ENCODE measurements around the gene PLXND1.

Gene PLXND1

DNA sequence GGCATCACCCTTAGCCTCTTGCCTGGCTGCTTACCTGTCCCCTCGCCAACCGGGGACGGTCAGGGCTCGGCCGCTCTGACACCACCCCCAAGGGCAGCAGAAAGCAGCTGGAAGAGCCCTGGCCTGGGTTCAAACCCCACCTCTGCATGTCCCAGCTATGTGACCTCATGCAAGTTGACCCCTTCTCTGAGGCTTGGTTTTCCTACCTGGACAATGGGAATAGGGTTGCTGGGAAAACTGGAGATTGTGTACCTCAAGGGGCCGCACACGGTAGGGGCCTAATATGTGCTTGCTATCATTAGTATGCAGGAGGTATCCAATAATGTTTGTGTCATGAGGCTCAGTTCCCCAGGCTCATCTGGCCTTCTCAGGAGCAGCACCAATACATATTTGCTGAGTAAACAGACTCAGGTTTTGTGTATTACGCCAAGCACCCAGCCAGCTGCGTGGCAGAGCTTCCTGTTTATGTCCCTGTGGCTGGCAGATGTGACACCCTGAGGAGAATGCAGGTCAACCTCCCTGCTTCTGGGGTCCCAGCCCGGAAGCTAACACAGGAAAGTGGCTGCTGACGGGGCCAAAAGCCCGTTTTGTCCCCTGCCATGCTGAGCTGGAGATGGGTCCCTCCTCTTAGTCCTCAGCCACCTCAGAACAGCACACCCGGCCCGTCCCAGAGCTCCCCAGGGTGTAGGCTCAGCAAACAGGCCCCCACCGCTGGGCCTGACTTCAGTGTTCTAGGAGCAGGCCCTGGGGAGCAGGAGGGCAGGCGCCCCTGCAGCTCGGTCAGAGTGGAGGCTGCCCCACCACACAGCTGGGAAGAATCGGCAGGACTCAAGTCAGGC lies 29.7 kb downstream of the PLXND1 start:
- Mint-ChIP-seq H3K4me3 (peak overlapping the region; percentile 81), H3K27ac (peak overlapping the region; percentile 96), H3K9me3 (no peaks in the 10 kb centered on the region), H3K4me1 (peaks cover 69% of the 10 kb centered on the region), H3K36me3 (peaks cover 12% of the 10 kb centered on the region)
- DNase-seq (ENCODE audit: low spot score in 2 of 2), result peak; percentile 40 to 75
- peak; percentile 81 for ATAC-seq

DNA sequence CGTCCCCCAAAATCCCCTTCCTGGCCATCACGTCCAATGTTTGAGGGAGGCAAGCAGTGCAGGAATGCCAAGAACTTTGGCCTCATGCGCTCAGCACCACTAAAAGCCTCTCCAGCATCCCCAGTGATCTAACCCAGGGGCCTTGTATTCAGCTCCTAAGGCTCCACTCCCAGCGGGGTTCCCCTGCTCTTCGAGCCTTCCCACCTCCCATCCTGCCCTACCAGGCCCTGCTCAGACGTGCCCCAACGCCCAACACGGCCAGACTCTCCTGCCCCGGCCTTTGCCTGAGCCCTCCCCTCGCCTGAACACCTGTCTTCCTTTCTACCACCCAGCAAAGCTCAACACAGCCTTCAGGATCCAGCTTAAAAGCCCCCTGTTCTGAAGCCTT lies 30.5 kb downstream of the PLXND1 start:
- no peak for ATAC-seq
- Mint-ChIP-seq H3K9me3 (no peaks in the 10 kb centered on the region), H3K36me3 (peaks cover 13% of the 10 kb centered on the region), H3K4me3 (peak overlapping the region; percentile 81), H3K27ac (peak overlapping the region; percentile 96), H3K4me1 (peaks cover 62% of the 10 kb centered on the region)
- DNase-seq (ENCODE audit: low spot score in 2 of 2), result no peak

DNA sequence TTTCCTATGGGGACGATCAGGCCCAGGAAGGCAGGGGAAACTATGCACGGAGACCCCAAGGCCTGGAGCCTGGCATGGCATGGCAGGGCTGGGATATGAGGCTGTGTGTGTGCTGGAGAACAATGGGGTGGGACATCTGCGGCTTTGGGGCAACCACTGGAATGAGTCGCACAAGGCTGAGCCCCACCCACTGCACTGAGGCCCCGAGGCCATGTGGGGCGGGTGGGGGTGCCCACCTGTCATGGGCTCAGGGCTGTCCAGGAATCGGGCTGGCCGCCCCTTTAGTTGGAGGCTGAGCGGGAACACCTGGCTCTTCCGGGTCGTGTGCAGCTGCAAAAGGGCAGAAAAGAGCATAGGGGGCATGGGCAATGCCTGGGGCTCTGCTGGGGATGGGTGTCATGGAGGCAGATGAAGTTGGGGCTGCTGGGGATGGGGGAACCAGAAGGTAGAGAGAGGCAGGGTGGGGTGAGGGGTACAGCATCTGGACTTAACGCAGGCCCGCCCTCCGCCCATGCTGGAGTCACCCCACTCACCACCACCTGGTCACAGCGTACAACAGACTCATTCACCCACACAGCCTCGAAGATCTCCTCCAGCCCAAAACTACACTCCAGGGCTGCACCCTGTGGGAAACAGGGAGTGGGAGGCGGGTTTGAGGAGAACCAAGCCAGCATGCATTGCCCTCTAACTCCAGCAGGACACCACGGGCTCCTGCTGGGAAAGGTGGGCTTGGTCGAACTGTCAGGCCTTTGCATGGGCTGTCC lies 31.1 kb downstream of the PLXND1 start:
- H3K9me3 Mint-ChIP-seq, result no peaks in the 10 kb centered on the region
- DNase-seq (ENCODE audit: low spot score in 2 of 2) (no peak), ATAC-seq (no peak)
- H3K27ac Mint-ChIP-seq, result peak overlapping the region; percentile 96
- H3K4me1 Mint-ChIP-seq, result peaks cover 58% of the 10 kb centered on the region
- H3K36me3 Mint-ChIP-seq, result peaks cover 13% of the 10 kb centered on the region
- peak overlapping the region; percentile 81 for H3K4me3 Mint-ChIP-seq

DNA sequence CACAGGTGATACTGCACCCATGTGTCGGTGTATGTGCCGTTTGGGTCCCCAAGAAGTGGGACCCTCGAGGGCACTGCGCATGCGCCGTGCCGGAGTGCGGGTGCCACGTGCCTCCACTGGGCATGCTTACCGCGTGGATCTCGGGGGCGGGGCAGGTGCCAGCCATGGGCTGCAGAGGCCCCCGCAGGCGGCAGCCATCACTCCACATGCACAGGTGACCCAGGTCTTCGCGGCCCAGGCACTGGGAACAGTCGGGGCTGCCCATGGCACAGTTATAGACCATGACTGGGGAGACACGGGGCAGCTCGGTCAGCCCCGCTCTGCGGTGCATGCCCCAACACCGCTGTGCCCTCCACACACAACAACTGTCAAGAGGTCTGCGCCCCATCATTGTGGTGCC lies 32.3 kb downstream of the PLXND1 start:
- no peak for DNase-seq (ENCODE audit: low spot score in 2 of 2)
- no peak for ATAC-seq
- H3K4me3 Mint-ChIP-seq, result no peak overlapping the region
- H3K4me1 Mint-ChIP-seq, result peaks cover 70% of the 10 kb centered on the region
- peaks cover 19% of the 10 kb centered on the region for H3K36me3 Mint-ChIP-seq
- peak overlapping the region; percentile 96 for H3K27ac Mint-ChIP-seq
- no peaks in the 10 kb centered on the region for H3K9me3 Mint-ChIP-seq

DNA sequence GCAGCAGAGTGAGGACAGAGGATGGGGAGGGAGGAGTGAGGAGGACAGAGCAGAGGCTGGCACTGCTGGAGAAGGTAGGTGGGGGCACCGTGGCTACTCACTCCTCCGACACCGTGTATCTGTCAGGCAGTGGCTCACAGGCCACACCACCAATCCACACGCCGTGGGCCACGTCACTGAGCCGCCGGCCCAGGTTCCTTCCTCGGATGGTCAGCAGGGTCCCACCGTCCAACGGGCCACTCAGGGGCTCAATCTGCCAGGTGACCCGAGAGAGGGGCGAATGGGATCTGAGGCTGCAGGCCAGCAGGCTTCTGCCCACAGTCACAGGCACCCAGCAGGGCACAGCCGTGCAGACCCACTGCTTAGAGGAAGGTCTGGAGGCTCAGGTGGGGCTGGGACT lies 33.0 kb downstream of the PLXND1 start:
- Mint-ChIP-seq H3K9me3 (no peaks in the 10 kb centered on the region), H3K36me3 (peaks cover 25% of the 10 kb centered on the region), H3K4me3 (no peak overlapping the region), H3K4me1 (peaks cover 70% of the 10 kb centered on the region), H3K27ac (peak overlapping the region; percentile 84)
- DNase-seq (ENCODE audit: low spot score in 2 of 2) (no peak), ATAC-seq (no peak)

DNA sequence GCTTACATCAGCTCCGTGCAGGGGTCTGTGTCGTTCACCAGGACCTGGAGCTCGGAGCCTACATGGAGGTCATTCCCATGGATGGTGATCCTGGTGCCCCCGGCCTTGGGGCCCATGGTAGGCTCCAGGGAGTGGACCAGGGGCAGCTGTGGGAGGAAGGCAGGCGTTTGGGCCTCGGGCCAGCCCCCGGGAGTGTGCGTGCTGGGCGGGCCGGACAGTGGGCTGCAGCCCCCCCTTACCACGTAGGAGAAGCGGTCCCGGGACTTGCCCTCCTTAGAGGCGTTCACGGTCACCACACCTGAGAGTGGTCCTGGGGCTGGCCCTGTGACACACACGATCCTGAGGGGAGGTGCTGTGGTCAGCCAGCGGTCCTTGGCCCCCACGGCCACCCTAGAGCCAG lies 33.9 kb downstream of the PLXND1 start:
- DNase-seq (ENCODE audit: low spot score in 2 of 2), result no peak
- Mint-ChIP-seq H3K27ac (peak overlapping the region; percentile 88), H3K9me3 (no peaks in the 10 kb centered on the region), H3K36me3 (peaks cover 25% of the 10 kb centered on the region), H3K4me3 (no peak overlapping the region), H3K4me1 (peaks cover 69% of the 10 kb centered on the region)
- no peak for ATAC-seq

DNA sequence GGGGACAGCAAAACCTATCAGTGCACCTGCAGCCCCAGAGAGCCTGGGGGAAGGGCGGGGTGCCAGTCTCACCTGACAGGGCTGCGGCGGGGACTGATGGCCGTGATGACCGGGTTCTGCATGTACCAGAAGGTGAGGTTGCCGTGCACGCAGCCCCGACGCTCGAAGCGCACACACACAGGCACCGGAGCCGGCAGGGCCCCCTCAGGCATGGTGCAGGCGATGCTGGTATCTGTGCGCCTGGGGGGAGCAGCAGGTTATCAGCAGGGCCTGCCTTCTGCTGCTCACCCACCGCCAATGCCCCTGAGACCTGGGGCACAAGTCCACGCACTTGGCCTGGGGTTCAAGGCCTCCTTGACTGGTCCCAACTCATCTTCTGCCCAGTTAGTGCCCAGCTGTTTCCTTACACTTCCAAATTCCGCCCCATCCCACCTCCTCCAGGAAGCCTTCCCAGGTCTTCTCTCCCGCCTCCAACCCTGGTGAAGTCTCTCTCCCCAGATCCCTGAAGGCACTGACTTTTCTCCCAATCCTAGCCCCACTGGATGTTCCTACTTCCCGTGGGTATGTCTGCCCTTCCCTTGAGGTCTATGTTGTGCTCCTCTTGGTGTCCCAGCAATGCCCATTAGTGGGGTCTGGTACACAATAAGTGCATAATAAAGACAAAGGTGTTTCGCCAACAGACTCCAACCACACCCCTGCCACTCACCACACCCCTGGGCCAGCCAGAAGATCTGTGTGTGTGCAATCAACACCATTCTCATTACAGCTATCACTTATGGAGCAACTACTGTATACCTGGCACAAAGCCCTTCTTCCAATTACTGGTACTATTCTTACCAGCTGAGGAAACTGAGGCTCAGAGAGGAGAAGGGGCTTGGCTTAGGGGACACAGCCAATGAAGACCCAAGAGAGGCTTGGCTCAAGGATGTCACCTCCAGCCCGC lies 34.6 kb downstream of the PLXND1 start:
- H3K27ac Mint-ChIP-seq, result peak overlapping the region; percentile 88
- ATAC-seq, result no peak
- no peak for DNase-seq (ENCODE audit: low spot score in 2 of 2)
- H3K4me1 Mint-ChIP-seq, result peaks cover 72% of the 10 kb centered on the region
- no peak overlapping the region for H3K4me3 Mint-ChIP-seq
- peaks cover 29% of the 10 kb centered on the region for H3K36me3 Mint-ChIP-seq
- no peaks in the 10 kb centered on the region for H3K9me3 Mint-ChIP-seq

DNA sequence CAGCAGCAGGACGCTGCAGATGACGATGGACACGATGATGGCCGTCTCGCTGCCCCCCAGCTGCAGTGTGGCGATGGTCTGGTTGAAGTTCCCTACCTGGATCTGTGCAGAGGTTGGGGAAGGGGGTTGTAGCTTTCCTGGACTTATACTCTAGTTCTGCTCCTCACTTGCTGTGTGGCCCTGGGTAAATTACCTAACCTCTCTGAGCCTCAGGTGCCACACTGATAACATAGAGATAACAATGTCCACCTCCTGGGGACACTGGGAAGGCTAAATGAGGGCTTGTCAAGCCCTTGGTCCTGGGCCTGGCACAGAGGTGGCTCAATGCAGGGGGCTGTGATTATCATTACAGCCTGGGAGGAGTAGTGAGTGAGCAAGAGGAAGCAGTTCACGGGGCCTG lies 36.6 kb downstream of the PLXND1 start:
- no peak overlapping the region for H3K4me3 Mint-ChIP-seq
- H3K36me3 Mint-ChIP-seq, result peaks cover 48% of the 10 kb centered on the region
- no peak for ATAC-seq
- H3K27ac Mint-ChIP-seq, result peak overlapping the region; percentile 77
- no peaks in the 10 kb centered on the region for H3K9me3 Mint-ChIP-seq
- peaks cover 60% of the 10 kb centered on the region for H3K4me1 Mint-ChIP-seq
- DNase-seq (ENCODE audit: low spot score in 2 of 2), result no peak

DNA sequence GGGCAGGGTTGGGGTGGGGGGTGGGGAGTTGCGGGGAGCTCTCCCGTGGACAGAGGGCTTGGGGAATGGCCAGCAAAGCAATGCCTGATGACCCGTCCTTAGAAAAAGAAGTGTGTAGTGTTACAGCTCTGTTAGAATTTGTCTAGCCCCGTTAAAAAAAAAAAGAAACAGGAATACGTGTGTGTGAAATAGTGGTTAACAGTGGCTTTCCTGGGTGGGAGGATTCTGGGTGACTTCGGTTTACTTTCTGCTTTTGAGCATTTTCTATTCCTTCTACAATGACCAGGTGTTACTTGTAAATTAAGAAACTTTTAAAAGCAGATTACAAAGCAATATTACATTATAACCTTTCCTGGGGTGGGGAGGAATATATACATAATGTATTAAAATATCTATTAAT lies 38.5 kb downstream of the PLXND1 start:
- Mint-ChIP-seq H3K36me3 (peaks cover 52% of the 10 kb centered on the region), H3K4me1 (peaks cover 50% of the 10 kb centered on the region), H3K4me3 (no peak overlapping the region), H3K27ac (no peak overlapping the region), H3K9me3 (no peaks in the 10 kb centered on the region)
- ATAC-seq, result no peak
- DNase-seq (ENCODE audit: low spot score in 2 of 2), result no peak

DNA sequence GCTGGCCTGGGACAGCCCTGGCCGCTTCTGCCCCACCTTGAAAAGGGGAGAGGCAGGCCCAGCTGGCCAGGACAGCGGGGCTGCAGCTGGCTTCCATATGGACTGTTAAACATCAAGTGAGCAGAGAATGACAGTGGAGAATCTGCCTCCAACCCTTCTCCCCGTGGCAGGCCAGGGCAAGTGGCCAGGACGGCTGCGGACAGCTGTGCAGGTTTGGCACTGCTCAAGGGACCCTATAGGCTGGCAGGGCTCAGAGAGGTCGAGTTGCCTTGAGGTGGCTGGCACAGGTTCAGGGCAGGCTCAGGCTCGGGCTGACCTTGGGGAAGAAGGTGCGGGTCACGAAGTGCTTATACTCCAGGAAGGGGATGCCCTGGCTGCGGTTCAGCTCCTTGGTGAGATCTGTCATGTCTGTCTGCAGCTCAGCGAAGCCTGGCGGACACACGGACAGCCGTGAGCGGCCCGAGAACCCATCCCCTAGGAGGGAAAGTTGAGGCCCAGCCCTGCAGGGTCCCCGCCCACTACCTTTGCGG lies 39.2 kb downstream of the PLXND1 start:
- no peaks in the 10 kb centered on the region for H3K9me3 Mint-ChIP-seq
- H3K27ac Mint-ChIP-seq, result peak overlapping the region; percentile 48
- DNase-seq (ENCODE audit: low spot score in 2 of 2) (no peak), ATAC-seq (no peak)
- peaks cover 48% of the 10 kb centered on the region for H3K4me1 Mint-ChIP-seq
- peaks cover 56% of the 10 kb centered on the region for H3K36me3 Mint-ChIP-seq
- no peak overlapping the region for H3K4me3 Mint-ChIP-seq

DNA sequence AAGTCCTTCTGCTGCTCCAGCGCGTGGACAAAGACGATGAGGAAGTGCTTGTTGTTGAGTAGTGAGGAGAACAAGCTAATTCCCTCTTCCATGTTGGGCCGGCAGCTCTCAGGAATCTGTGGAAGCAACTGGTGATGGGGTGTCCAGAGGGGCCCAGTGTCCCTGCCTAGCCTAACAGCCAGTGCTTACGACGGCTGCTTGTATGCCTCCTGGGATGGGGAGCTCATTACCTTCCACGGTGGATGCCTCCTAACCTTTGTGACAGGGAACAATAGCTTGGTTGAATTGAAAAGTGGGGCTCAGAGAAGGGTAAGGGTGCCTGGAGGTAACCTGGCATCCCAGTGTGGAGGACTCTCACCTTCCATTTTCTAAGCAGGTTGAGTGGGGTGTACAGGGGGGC lies 40.6 kb downstream of the PLXND1 start:
- Mint-ChIP-seq H3K9me3 (no peaks in the 10 kb centered on the region), H3K36me3 (peaks cover 50% of the 10 kb centered on the region), H3K4me3 (no peak overlapping the region), H3K4me1 (peaks cover 45% of the 10 kb centered on the region), H3K27ac (peak overlapping the region; percentile 48)
- DNase-seq (ENCODE audit: low spot score in 2 of 2) (no peak), ATAC-seq (no peak)

DNA sequence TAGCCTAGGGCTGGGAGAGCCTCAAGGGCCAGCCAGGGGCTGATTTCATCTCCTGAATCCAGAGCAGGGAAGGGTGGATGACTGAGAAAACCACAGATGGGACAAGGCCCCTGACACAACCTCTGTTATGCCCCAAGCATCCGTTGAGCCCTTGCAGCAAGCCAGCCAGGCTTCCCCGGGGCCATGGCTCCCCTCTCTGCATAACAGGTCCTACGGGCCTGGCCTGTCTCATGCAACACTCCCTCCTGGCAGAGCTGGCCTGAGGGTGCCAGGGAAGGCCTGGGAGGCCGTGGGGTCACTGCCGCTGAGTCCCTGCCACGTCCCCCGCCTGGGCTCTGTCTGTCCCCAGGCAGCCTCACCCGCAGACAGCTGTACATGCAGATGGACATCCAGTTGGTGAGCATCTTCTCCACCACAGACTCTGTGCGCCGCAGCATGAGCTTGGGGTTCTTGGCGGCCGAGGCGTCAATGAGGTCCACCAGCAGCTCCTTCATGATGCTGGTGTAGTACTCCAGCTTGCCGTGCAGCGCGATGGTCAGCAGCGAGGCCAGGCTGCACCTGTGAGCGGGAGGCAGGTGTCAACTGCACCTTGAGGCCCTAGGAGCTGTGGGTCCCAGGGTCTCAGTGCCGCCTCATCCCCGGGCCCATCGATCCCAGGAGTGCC lies 41.4 kb downstream of the PLXND1 start:
- ATAC-seq, result no peak
- H3K36me3 Mint-ChIP-seq, result peaks cover 55% of the 10 kb centered on the region
- peaks cover 48% of the 10 kb centered on the region for H3K4me1 Mint-ChIP-seq
- H3K9me3 Mint-ChIP-seq, result no peaks in the 10 kb centered on the region
- H3K4me3 Mint-ChIP-seq, result no peak overlapping the region
- no peak for DNase-seq (ENCODE audit: low spot score in 2 of 2)
- H3K27ac Mint-ChIP-seq, result peak overlapping the region; percentile 68

DNA sequence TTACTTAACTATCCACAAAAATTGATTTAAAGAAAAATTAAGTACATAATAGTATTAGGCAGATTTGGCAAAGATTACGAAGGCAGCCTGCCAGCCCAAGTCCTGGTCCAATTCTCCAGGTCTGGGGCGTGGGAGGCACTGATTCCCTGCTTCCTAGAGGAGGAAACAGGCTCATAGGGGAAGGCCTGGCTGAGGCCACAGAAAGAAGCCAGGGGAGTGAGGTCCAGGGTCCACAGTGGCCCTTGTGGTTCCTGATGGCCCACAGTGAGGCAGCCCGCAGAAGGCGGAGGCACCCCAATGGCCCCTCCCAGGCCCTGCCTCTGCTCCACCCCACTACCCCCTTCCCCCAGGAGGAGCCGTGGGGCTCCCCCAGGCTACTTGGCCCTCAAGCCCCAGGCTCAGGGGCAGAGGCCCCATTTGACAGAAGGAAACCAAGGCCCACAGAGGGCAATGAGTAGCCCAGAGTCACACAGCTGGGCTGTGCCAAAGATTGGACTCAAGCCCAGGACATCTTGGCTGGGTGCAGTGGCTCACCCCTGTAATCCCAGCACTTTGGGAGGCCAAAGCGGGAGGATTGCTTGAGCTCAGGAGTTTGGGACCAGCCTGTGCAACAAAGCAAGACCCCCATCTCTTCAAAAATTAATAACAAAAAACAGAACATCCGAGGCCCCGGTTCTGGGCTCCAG lies 42.5 kb downstream of the PLXND1 start:
- Mint-ChIP-seq H3K4me3 (no peak overlapping the region), H3K27ac (peak overlapping the region; percentile 68), H3K36me3 (peaks cover 47% of the 10 kb centered on the region), H3K9me3 (no peaks in the 10 kb centered on the region), H3K4me1 (peaks cover 40% of the 10 kb centered on the region)
- DNase-seq (ENCODE audit: low spot score in 2 of 2) (no peak), ATAC-seq (no peak)

DNA sequence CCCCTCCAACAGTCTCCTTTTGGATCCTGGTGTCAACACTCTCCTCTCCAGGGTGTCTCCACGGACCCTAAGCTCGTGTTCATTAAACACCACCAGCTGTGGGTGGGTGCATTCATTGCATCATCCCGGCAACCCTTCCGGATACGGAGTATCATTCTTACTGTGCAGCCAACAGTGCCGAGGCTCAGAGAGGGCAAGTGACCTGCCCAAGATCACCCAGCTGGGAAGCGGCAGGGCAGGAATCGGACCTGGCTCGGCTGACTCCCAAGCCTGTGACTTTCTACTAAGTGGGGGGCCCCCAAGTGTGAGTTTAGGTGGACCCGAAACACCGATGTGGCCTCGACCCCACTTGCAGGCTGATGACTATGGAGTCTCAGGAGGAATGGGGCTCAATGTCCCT lies 43.1 kb downstream of the PLXND1 start:
- DNase-seq (ENCODE audit: low spot score in 2 of 2), result no peak
- Mint-ChIP-seq H3K36me3 (peaks cover 44% of the 10 kb centered on the region), H3K9me3 (no peaks in the 10 kb centered on the region), H3K4me3 (no peak overlapping the region), H3K4me1 (peaks cover 40% of the 10 kb centered on the region), H3K27ac (no peak overlapping the region)
- no peak for ATAC-seq
